ENCODE results near the gene CREB1.
"Not testable (repeated sequence)": the region's sequence is repeated elsewhere in the genome, so short reads cannot be mapped to it uniquely, and the experiment has no call there.

The CREB1 gene

GRCh38 chr2:207617011-207617671 lies 87.4 kb downstream of the CREB1 start:
- no peak for DNase-seq
- no peak for ATAC-seq

GRCh38 chr2:207619764-207620203 lies 90.0 kb downstream of the CREB1 start:
- no peak for ATAC-seq
- DNase-seq: no peak

- no peak for DNase-seq
- no peak for ATAC-seq
These were observed 91.8 kb downstream of the CREB1 start for GRCh38 chr2:207621501-207622039.

- peak; percentile 33 for ATAC-seq
- DNase-seq: peak; percentile 72
These were observed 94.6 kb downstream of the CREB1 start for GRCh38 chr2:207624185-207625013.

GRCh38 chr2:207625014-207625907 lies 95.5 kb downstream of the CREB1 start, which contains the start of gene METTL21A:
Gene METTL21A, minus strand, starts transcription at chr2:207625394. Its CDS starts 1,019 bp downstream, at chr2:207624375.
- DNase-seq: peak; percentile 95
- peak; percentile 85 for ATAC-seq

GRCh38 chr2:207629553-207629952 lies 99.8 kb downstream of the CREB1 start:
- no peak for DNase-seq

GRCh38 chr2:207630491-207630890 lies 100.7 kb downstream of the CREB1 start:
- ATAC-seq (no peak), DNase-seq (no peak)

More at GRCh38 chr2:207629553-207629952, 99.8 kb downstream of the CREB1 start:
- no peak for ATAC-seq

GRCh38 chr2:207632575-207633493 lies 103.1 kb downstream of the CREB1 start:
- peak; percentile 92 for ATAC-seq
- no peak for DNase-seq

GRCh38 chr2:207633686-207634085 lies 103.9 kb downstream of the CREB1 start:
- ATAC-seq (no peak), DNase-seq (no peak)

- ATAC-seq: no peak
- DNase-seq: no peak
These were observed 105.9 kb downstream of the CREB1 start for GRCh38 chr2:207635468-207636200.

GRCh38 chr2:207639288-207639687 lies 109.5 kb downstream of the CREB1 start:
- not testable (repeated sequence) for ATAC-seq, DNase-seq

GRCh38 chr2:207640160-207640559 lies 110.4 kb downstream of the CREB1 start:
- DNase-seq (no peak), ATAC-seq (no peak)

GRCh38 chr2:207640661-207641060 lies 110.9 kb downstream of the CREB1 start:
- ATAC-seq (no peak), DNase-seq (no peak)

GRCh38 chr2:207643892-207644291 lies 114.1 kb downstream of the CREB1 start:
- DNase-seq: no peak
- no peak for ATAC-seq

- DNase-seq, ATAC-seq: not testable (repeated sequence)
These were observed 116.8 kb downstream of the CREB1 start for GRCh38 chr2:207646582-207646981.

All from stimulated activated naive CD8-positive, alpha-beta T cell treated with anti-CD3 and anti-CD28 coated beads, Interleukin-15, Interleukin-2, amounts not matched to agents 100 U/mL and 50 U/mL, for 24 hours (primary cell).